ENCODE data around the gene TRIM50. TPM values are rescaled to one million over a fixed set of nuclear protein-coding genes. Genes with fewer than 3 reads are reported as not detected.
"Not testable (repeated sequence)": the region's sequence is repeated elsewhere in the genome, so short reads cannot be mapped to it uniquely, and the experiment has no call there.

TRIM50 gene
- total RNA-seq, 1 experiment from 2014 or later = not detected

- Histone ChIP-seq H3K4me3 (ENCODE audit: low read depth in 2 of 2, low read length in 2 of 2) (no peak overlapping the region), H3K27me3 (ENCODE audit: control insufficient read depth, insufficient read depth, low read length) (no peaks in the 10 kb centered on the region), H3K9me3 (ENCODE audit: control insufficient read depth, insufficient read depth, low read depth, low read length) (no peaks in the 10 kb centered on the region), H3K36me3 (ENCODE audit: control insufficient read depth, insufficient read depth, low read length) (no peaks in the 10 kb centered on the region), H3K27ac (ENCODE audit: low read length) (no peak overlapping the region), H3K4me1 (ENCODE audit: control insufficient read depth, insufficient read depth, low read length) (peaks cover 7% of the 10 kb centered on the region)
- DNase-seq (ENCODE audit: low read depth, low spot score) (no peak), ATAC-seq (no peak)
- intact Hi-C loops (cut with micrococcal nuclease; ENCODE audit: unreplicated experiment) (no loop called here), in situ Hi-C loops (cut with HindIII; ENCODE audit: low pct_unique_long_range_greater_than_20kb, low sequenced_read_pairs) (no loop called here)
- ChIA-PET POLR2A (no interaction called here), CTCF (no interaction called here)
- no TSS peak for BruUV-seq (replicated peaks)
- TF ChIP-seq SIN3A (IDR thresholded peaks at IDR 0.05; ENCODE audit: borderline replicate concordance, insufficient read depth, low read depth, low read length) (no peak), POLR2AphosphoS5 (IDR thresholded peaks at IDR 0.05; ENCODE audit: low read depth, low read length) (no peak), REST (IDR thresholded peaks at IDR 0.05; ENCODE audit: insufficient read depth in 1 of 2, low read depth in 2 of 2, low read length in 1 of 2) (no peak), CTCF (IDR thresholded peaks at IDR 0.05) (no peak), TCF7L2 (IDR thresholded peaks at IDR 0.05; ENCODE audit: low read depth, low read length) (no peak)
These were observed 35.5 kb upstream of the TRIM50 start for GRCh38 chr7:73363225-73364005.

- DNase-seq (ENCODE audit: low read depth, low spot score); POLR2A ChIA-PET; BruUV-seq (replicated peaks); CTCF ChIA-PET; H3K27ac ChIP-seq (ENCODE audit: low read length); in situ Hi-C loops (cut with HindIII; ENCODE audit: low pct_unique_long_range_greater_than_20kb, low sequenced_read_pairs); H3K36me3 ChIP-seq (ENCODE audit: control insufficient read depth, insufficient read depth, low read length); H3K4me3 ChIP-seq (ENCODE audit: low read depth in 2 of 2, low read length in 2 of 2); H3K27me3 ChIP-seq (ENCODE audit: control insufficient read depth, insufficient read depth, low read length); intact Hi-C loops (cut with micrococcal nuclease; ENCODE audit: unreplicated experiment); ATAC-seq; H3K9me3 ChIP-seq (ENCODE audit: control insufficient read depth, insufficient read depth, low read depth, low read length): not testable (repeated sequence)
- peaks cover 12% of the 10 kb centered on the region for H3K4me1 ChIP-seq (ENCODE audit: control insufficient read depth, insufficient read depth, low read length)
These were observed 32.7 kb upstream of the TRIM50 start for GRCh38 chr7:73360590-73360989.

- intact Hi-C loops (cut with micrococcal nuclease; ENCODE audit: unreplicated experiment) = no loop called here
- no peaks in the 10 kb centered on the region for H3K27me3 ChIP-seq (ENCODE audit: control insufficient read depth, insufficient read depth, low read length)
- BruUV-seq (replicated peaks) = no TSS peak
- CTCF ChIA-PET = no interaction called here
- no peak overlapping the region for H3K27ac ChIP-seq (ENCODE audit: low read length)
- in situ Hi-C loops (cut with HindIII; ENCODE audit: low pct_unique_long_range_greater_than_20kb, low sequenced_read_pairs) = no loop called here
- no peaks in the 10 kb centered on the region for H3K9me3 ChIP-seq (ENCODE audit: control insufficient read depth, insufficient read depth, low read depth, low read length)
- POLR2A ChIA-PET = no interaction called here
- TF ChIP-seq TCF7L2 (IDR thresholded peaks at IDR 0.05; ENCODE audit: low read depth, low read length) = no peak
- peaks cover 12% of the 10 kb centered on the region for H3K4me1 ChIP-seq (ENCODE audit: control insufficient read depth, insufficient read depth, low read length)
- H3K36me3 ChIP-seq (ENCODE audit: control insufficient read depth, insufficient read depth, low read length) = no peaks in the 10 kb centered on the region
- ATAC-seq = no peak; the same call in 1 of the 2 replicates
- H3K4me3 ChIP-seq (ENCODE audit: low read depth in 2 of 2, low read length in 2 of 2) = no peak overlapping the region
- no peak for DNase-seq (ENCODE audit: low read depth, low spot score)
These were observed 32.0 kb upstream of the TRIM50 start for GRCh38 chr7:73359746-73360375.
